IMR-90 (cell line): ENCODE measurements around the gene ALK. TPM values are rescaled to one million over a fixed set of nuclear protein-coding genes. Genes with fewer than 3 reads are reported as not detected.

Source experiments
- ATAC-seq: fragments of 200-7000 bp; cut with Tn5 transposase; 2 replicates; pipeline ENCODE4 v1.9.1; 2020; ENCODE audit warnings: low read depth, mild to moderate bottlenecking, moderate library complexity
- BruUV-seq: library from RNA; stranded (reverse); fragments of 400-500 nt; replicated peaks from 2 replicates; lab custom pipeline; 2021; lab: Mats Ljungman, UMichigan
- CTCF ChIA-PET: fragments of 300-600 bp; formaldehyde crosslinking; extraction: SDS; loops from one replicate; lab custom pipeline; 2021; ENCODE audit warnings: antibody characterized with exemption; lab: Yijun Ruan, JAX
- POLR2A ChIA-PET: fragments of 300-600 bp; sonication (Branson Sonifier 250); formaldehyde crosslinking; loops from one replicate; lab custom pipeline; 2022; ENCODE audit warnings: antibody characterized with exemption; ENCODE audit not compliant: unreplicated experiment; lab: Charles Lee
- DNase-seq: peaks from one replicate; pipeline ENCODE4 v3.0.0; 2013
- H2AFZ ChIP-seq: replicated peaks from 2 replicates; pipeline ENCODE3; 2013; ENCODE audit warnings: low read length, mild to moderate bottlenecking; ENCODE audit not compliant: poor library complexity
- H2AK5ac ChIP-seq: 2 replicates; pipeline ENCODE4 v1.6.1; 2013; ENCODE audit warnings: low read depth, low read length, inconsistent platforms
- H2AK9ac ChIP-seq: replicated peaks from 2 replicates; pipeline ENCODE3; 2013; ENCODE audit warnings: mild to moderate bottlenecking, low read depth, low read length, moderate library complexity; ENCODE audit not compliant: poor library complexity
- H2BK120ac ChIP-seq: 2 replicates; pipeline ENCODE4 v1.6.1; 2013; ENCODE audit warnings: low read depth, low read length, inconsistent platforms
- H2BK15ac ChIP-seq: 3 replicates; pipeline ENCODE4 v1.6.1; 2013; ENCODE audit warnings: low read depth, low read length, inconsistent platforms
- H2BK20ac ChIP-seq: 2 replicates; pipeline ENCODE4 v1.6.1; 2013; ENCODE audit warnings: low read depth, mild to moderate bottlenecking, inconsistent platforms, low read length, moderate library complexity
- H2BK5ac ChIP-seq: 2 replicates; pipeline ENCODE4 v1.6.1; 2013; ENCODE audit warnings: mild to moderate bottlenecking, low read depth, low read length, inconsistent platforms; ENCODE audit not compliant: poor library complexity, severe bottlenecking
- H3K14ac ChIP-seq: replicated peaks from 2 replicates; pipeline ENCODE4 v1.6.1; 2013; ENCODE audit warnings: low read depth, low read length, inconsistent platforms
- H3K18ac ChIP-seq: 2 replicates; pipeline ENCODE4 v1.6.1; 2013; ENCODE audit warnings: low read depth, low read length, control low read depth
- H3K23ac ChIP-seq: 2 replicates; pipeline ENCODE4 v1.6.1; 2013; ENCODE audit warnings: low read depth, low read length, inconsistent platforms
- H3K27ac ChIP-seq: 2 replicates; pipeline ENCODE4 v1.5.1; 2013; ENCODE audit warnings: mild to moderate bottlenecking, control low read depth, low read length; ENCODE audit not compliant: insufficient read depth
- H3K27me3 ChIP-seq: 2 replicates; pipeline ENCODE4 v1.6.1; 2013; ENCODE audit warnings: low read length; ENCODE audit not compliant: control insufficient read depth, insufficient read depth
- H3K36me3 ChIP-seq: 2 replicates; pipeline ENCODE4 v1.6.1; 2013; ENCODE audit warnings: low read length, mixed read lengths; ENCODE audit not compliant: control insufficient read depth, insufficient read depth
- H3K4ac ChIP-seq: 2 replicates; pipeline ENCODE4 v1.6.1; 2013; ENCODE audit warnings: low read depth, low read length, inconsistent platforms
- H3K4me1 ChIP-seq: 2 replicates; pipeline ENCODE4 v1.6.1; 2013; ENCODE audit warnings: low read length, mixed read lengths; ENCODE audit not compliant: control insufficient read depth, insufficient read depth
- H3K4me2 ChIP-seq: 2 replicates; pipeline ENCODE4 v1.6.1; 2013; ENCODE audit warnings: low read depth, mild to moderate bottlenecking, control low read depth, low read length, moderate library complexity
- H3K4me3 ChIP-seq: 2 replicates; pipeline ENCODE4 v1.5.1; 2013; ENCODE audit warnings: low read depth, mild to moderate bottlenecking, control low read depth, low read length, moderate library complexity; ENCODE audit not compliant: insufficient read depth
- H3K56ac ChIP-seq: 2 replicates; pipeline ENCODE4 v1.6.1; 2013; ENCODE audit warnings: low read length, inconsistent platforms; ENCODE audit not compliant: insufficient read depth; ENCODE audit errors: extremely low read depth
- H3K79me1 ChIP-seq, 2 experiments: 2 replicates each; pipeline ENCODE4 v1.6.1; 2013; ENCODE audit warnings: low read length in 2 of 2, inconsistent platforms in 1 of 2, low read depth in 1 of 2
- H3K9ac ChIP-seq: 2 replicates; pipeline ENCODE4 v1.6.1; 2013; ENCODE audit warnings: low read depth, low read length, control low read depth
- H3K9me1 ChIP-seq: 2 replicates; pipeline ENCODE4 v1.6.1; 2013; ENCODE audit warnings: low read length, inconsistent platforms; ENCODE audit not compliant: insufficient read depth
- H3K9me3 ChIP-seq: 2 replicates; pipeline ENCODE4 v1.6.1; 2013; ENCODE audit warnings: low read length; ENCODE audit not compliant: control insufficient read depth, insufficient read depth
- H4K20me1 ChIP-seq: 2 replicates; pipeline ENCODE4 v1.6.1; 2013; ENCODE audit warnings: low read length, inconsistent platforms; ENCODE audit not compliant: insufficient read depth
- H4K5ac ChIP-seq: 2 replicates; pipeline ENCODE4 v1.6.1; 2013; ENCODE audit warnings: mild to moderate bottlenecking, low read depth, low read length, control low read depth
- H4K8ac ChIP-seq, 2 experiments: 2 replicates each; pipeline ENCODE4 v1.6.1; 2013; ENCODE audit warnings: low read depth in 2 of 2, low read length in 2 of 2, control low read depth in 1 of 2, inconsistent platforms in 1 of 2
- H4K91ac ChIP-seq: 2 replicates; pipeline ENCODE4 v1.6.1; 2013; ENCODE audit warnings: low read depth, low read length, inconsistent platforms; ENCODE audit not compliant: insufficient read depth
- BHLHE40 ChIP-seq: fragments of 150-350 bp; IDR thresholded peaks from 2 replicates; pipeline ENCODE4 v1.6.1; 2016; ENCODE audit warnings: mild to moderate bottlenecking, low read depth, low read length
- CEBPB ChIP-seq: IDR thresholded peaks from 2 replicates; pipeline ENCODE4 v1.6.1; 2012; ENCODE audit warnings: low read depth, low read length, improper control_type of control experiment
- CHD1 ChIP-seq: IDR thresholded peaks from 2 replicates; pipeline ENCODE4 v1.6.1; 2012; ENCODE audit warnings: low read depth, low read length, improper control_type of control experiment
- CTCF ChIP-seq: conservative IDR thresholded peaks from 2 replicates; pipeline ENCODE4 v1.5.1; 2012; ENCODE audit warnings: mild to moderate bottlenecking, low read depth, low read length, improper control_type of control experiment
- ELK1 ChIP-seq: fragments of 150-350 bp; IDR thresholded peaks from 2 replicates; pipeline ENCODE4 v1.6.1; 2016; ENCODE audit warnings: low read depth, mild to moderate bottlenecking, low read length, moderate library complexity, borderline replicate concordance
- FOS ChIP-seq: fragments of 150-350 bp; IDR thresholded peaks from 2 replicates; pipeline ENCODE4 v1.6.1; 2016; ENCODE audit warnings: low read depth, low read length
- MAFK ChIP-seq: IDR thresholded peaks from 2 replicates; pipeline ENCODE4 v1.6.1; 2012; ENCODE audit warnings: low read depth, low read length, improper control_type of control experiment
- MAZ ChIP-seq: IDR thresholded peaks from 2 replicates; pipeline ENCODE4 v1.6.1; 2012; ENCODE audit warnings: low read depth, mild to moderate bottlenecking, low read length, improper control_type of control experiment, moderate library complexity, borderline replicate concordance
- MXI1 ChIP-seq: IDR thresholded peaks from 2 replicates; pipeline ENCODE4 v1.6.1; 2012; ENCODE audit warnings: low read depth, mild to moderate bottlenecking, low read length, moderate library complexity, borderline replicate concordance
- NFE2L2 ChIP-seq: fragments of 150-350 bp; IDR thresholded peaks from 2 replicates; pipeline ENCODE4 v1.6.1; 2016; ENCODE audit warnings: low read depth, mild to moderate bottlenecking, low read length
- POLR2A ChIP-seq: IDR thresholded peaks from 2 replicates; pipeline ENCODE4 v1.6.1; 2012; ENCODE audit warnings: mild to moderate bottlenecking, low read depth, low read length
- RAD21 ChIP-seq: IDR thresholded peaks from 2 replicates; pipeline ENCODE4 v1.6.1; 2012; ENCODE audit warnings: low read length, improper control_type of control experiment
- RCOR1 ChIP-seq: IDR thresholded peaks from 2 replicates; pipeline ENCODE4 v1.6.1; 2012; ENCODE audit warnings: mild to moderate bottlenecking, low read length, improper control_type of control experiment; ENCODE audit not compliant: insufficient replicate concordance
- RFX5 ChIP-seq: IDR thresholded peaks from 2 replicates; pipeline ENCODE4 v1.8.0; 2012; ENCODE audit warnings: low read depth, mild to moderate bottlenecking, low read length, moderate library complexity
- SMC3 ChIP-seq: fragments of 150-350 bp; IDR thresholded peaks from 2 replicates; pipeline ENCODE4 v1.6.1; 2016; ENCODE audit warnings: low read depth, mild to moderate bottlenecking, antibody characterized with exemption, low read length, moderate library complexity
- USF2 ChIP-seq: fragments of 150-350 bp; IDR thresholded peaks from 2 replicates; pipeline ENCODE4 v1.6.1; 2017; ENCODE audit warnings: mild to moderate bottlenecking, antibody characterized with exemption, low read length, low read depth
- WGBS, 2 experiments: methylation state at CpG; one replicate each; pipeline versions ENCODE4 v1.1.5 to v1.1.7; 2013; ENCODE audit warnings: missing lambda C conversion rate in 2 of 2; ENCODE audit not compliant: insufficient read length in 1 of 2; ENCODE audit errors: extremely low coverage in 2 of 2; 5-methylcytosine and 5-hydroxymethylcytosine counted together
- dilution Hi-C: fragments of 300-500 bp; cut with HindIII; formaldehyde crosslinking; loops from one replicate; pipeline ENCODE4 v1.14.3; 2018; ENCODE audit warnings: low sequenced_read_pairs; ENCODE audit not compliant: unreplicated experiment
- in situ Hi-C: fragments of 300-500 bp; cut with MboI; formaldehyde crosslinking; loops from 3 replicates; pipeline ENCODE4 v1.14.3; 2019; ENCODE audit warnings: low sequenced_read_pairs, inconsistent platforms, mixed read lengths
- intact Hi-C: fragments of 100-400 bp; cut with micrococcal nuclease; formaldehyde crosslinking; loops from 2 replicates; pipeline ENCODE4 v1.10.0; 2022
- polyA plus RNA-seq, 3 experiments: library from polyadenylated mRNA; depleted of rRNA; stranded (reverse); fragments of >200 nt; gene quantifications; 2 replicates each; pipeline ENCODE4 v1.2.3, GENCODE V29; 2012; ENCODE audit warnings: low replicate concordance in 1 of 3
- total RNA-seq: library from RNA; depleted of rRNA; stranded (reverse); fragments of >200 nt; gene quantifications from 2 replicates; pipeline ENCODE4 v1.2.3, GENCODE V29; 2012

Gene ALK
- total and polyA plus RNA-seq, 2 of the 4 experiments (the other 2 are of a cell fraction) = not detected

GRCh38 chr2:29447513-29447912 lies 473.9 kb downstream of the ALK start:
- no peaks in the 10 kb centered on the region for H3K9me3 ChIP-seq
- no peak for ATAC-seq
- H3K23ac ChIP-seq = no peak overlapping the region
- no peak overlapping the region for H2AK5ac ChIP-seq
- H2BK15ac ChIP-seq = no peak overlapping the region
- H2BK20ac ChIP-seq = no peak overlapping the region
- BruUV-seq = no TSS peak
- DNase-seq = no peak
- H2AK9ac ChIP-seq = no peak overlapping the region
- no peaks in the 10 kb centered on the region for H4K20me1 ChIP-seq
- no peak overlapping the region for H2AFZ ChIP-seq
- H2BK5ac ChIP-seq = no peak overlapping the region
- H4K91ac ChIP-seq = no peak overlapping the region
- H3K14ac ChIP-seq = no peak overlapping the region
- no peak overlapping the region for H4K8ac ChIP-seq
- dilution Hi-C loops = no loop called here
- CTCF ChIA-PET = no interaction called here
- H3K18ac ChIP-seq = no peak overlapping the region
- intact Hi-C loops = no loop called here
- no peaks in the 10 kb centered on the region for H3K36me3 ChIP-seq
- H3K4me3 ChIP-seq = no peak overlapping the region
- no peak overlapping the region for H3K27ac ChIP-seq
- WGBS, 2 experiments = no CpG with 5 or more reads among the region's 4 CpGs
- H3K4me1 ChIP-seq = no peaks in the 10 kb centered on the region; the same call in 1 of the 2 replicates
- H3K9me1 ChIP-seq = no peaks in the 10 kb centered on the region
- H3K9ac ChIP-seq = no peak overlapping the region
- no peak for TF ChIP-seq FOS
- TF ChIP-seq BHLHE40 = no peak
- TF ChIP-seq RAD21 = no peak
- TF ChIP-seq NFE2L2 = no peak
- TF ChIP-seq SMC3 = no peak
- TF ChIP-seq CEBPB = no peak
- TF ChIP-seq RCOR1 = no peak
- TF ChIP-seq MXI1 = no peak
- no peak for TF ChIP-seq CHD1
- TF ChIP-seq RFX5 = no peak
- no peak for TF ChIP-seq ELK1
- TF ChIP-seq CTCF = no peak
- TF ChIP-seq USF2 = no peak
- no peak for TF ChIP-seq MAZ
- TF ChIP-seq MAFK = no peak
- no peak for TF ChIP-seq POLR2A
- H3K4ac ChIP-seq = no peak overlapping the region
- no peak overlapping the region for H4K5ac ChIP-seq
- H3K4me2 ChIP-seq = no peak overlapping the region
- H3K27me3 ChIP-seq = no peaks in the 10 kb centered on the region
- POLR2A ChIA-PET = no interaction called here
- in situ Hi-C loops = no loop called here
- H3K79me1 ChIP-seq = no peaks in the 10 kb centered on the region
- no peak overlapping the region for H3K56ac ChIP-seq
- H2BK120ac ChIP-seq = no peak overlapping the region
